ENCODE results near the gene CPVL. TPM values are rescaled to one million over a fixed set of nuclear protein-coding genes. Genes with fewer than 3 reads are reported as not detected.

The CPVL gene
- total RNA-seq, 2 experiments from 2014 or later, result not detected

DNA sequence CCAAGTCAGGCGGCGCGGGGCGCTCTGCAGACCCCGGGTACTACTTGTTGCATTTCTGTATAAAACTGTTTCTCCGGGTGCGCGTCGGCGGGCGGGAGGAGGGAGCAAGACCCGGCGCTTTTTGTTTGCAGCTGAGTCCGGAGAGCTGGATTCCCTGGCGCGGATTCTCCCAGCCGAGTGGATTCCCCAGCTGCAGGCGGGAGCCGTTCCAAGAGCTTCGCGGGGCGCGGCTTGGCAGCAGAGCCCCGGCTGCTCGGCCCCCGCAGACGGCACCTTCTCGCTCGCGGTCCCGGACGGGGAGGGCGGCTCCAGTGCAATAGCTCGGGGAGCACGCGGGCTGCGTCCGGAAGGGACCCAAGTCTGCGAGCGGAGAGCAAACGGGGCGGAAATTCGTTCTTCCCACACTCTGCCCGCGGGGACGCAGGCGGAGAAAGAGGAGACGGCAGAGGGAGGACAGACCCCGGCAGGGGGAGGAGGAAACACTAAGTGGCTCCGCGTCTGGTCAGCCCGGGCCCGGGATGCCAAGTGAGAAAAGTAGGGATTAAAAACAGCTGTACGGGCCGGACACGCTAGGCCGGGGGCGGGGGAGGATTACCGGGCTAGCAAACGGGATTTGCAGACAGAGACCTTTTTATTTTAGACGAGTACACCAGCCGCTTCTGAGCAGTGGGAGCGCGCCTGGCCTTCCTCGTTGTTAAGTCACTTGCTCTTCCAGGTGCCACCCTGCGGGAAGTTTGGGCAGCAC lies 187.9 kb downstream of the CPVL start, which contains the start of gene TRIL:
Gene TRIL, minus strand, starts transcription at position 96 of the 745 bp plus-strand sequence. CDS start 284 bp downstream, outside the sequence.
- peak; percentile 17 for DNase-seq
- Mint-ChIP-seq H3K9me3 (no peaks in the 10 kb centered on the region), H3K4me1 (peaks cover 11% of the 10 kb centered on the region), H3K36me3 (no peaks in the 10 kb centered on the region), H3K4me3 (peak within 1 kb of the TSS; percentile 29), H3K27ac (no peak within 1 kb of the TSS), H3K27me3 (peaks cover 75% of the 10 kb centered on the region)

DNA sequence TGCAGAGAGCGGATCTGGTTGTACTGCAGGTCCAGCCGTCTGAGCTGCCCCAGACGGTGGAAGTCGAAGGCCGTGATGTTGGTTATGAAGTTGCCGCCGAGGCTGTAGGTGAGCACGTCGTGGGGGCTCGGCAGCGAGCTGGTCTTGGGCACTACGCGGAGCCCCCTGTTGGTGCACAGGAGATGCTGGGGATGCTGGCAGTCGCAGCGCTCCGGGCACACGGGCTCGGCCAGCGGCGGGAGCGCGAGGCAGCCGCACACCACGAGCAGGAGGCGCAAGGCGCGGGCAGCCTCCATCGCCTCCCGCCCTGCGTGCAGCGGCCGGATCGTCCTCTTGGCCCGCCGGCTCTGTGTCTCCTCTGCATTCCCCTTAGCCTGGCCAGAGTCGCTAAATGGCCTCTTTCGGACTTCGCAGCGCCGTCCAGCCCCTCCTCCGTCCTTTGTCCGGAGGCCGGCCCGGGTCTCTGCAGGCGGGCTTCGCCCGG lies 188.5 kb downstream of the CPVL start:
- peak overlapping the region; percentile 29 for H3K4me3 Mint-ChIP-seq
- H3K4me1 Mint-ChIP-seq, result peaks cover 11% of the 10 kb centered on the region
- no peaks in the 10 kb centered on the region for H3K36me3 Mint-ChIP-seq
- no peak overlapping the region for H3K27ac Mint-ChIP-seq
- no peaks in the 10 kb centered on the region for H3K9me3 Mint-ChIP-seq
- peak; percentile 6 for DNase-seq
- peaks cover 78% of the 10 kb centered on the region for H3K27me3 Mint-ChIP-seq

DNA sequence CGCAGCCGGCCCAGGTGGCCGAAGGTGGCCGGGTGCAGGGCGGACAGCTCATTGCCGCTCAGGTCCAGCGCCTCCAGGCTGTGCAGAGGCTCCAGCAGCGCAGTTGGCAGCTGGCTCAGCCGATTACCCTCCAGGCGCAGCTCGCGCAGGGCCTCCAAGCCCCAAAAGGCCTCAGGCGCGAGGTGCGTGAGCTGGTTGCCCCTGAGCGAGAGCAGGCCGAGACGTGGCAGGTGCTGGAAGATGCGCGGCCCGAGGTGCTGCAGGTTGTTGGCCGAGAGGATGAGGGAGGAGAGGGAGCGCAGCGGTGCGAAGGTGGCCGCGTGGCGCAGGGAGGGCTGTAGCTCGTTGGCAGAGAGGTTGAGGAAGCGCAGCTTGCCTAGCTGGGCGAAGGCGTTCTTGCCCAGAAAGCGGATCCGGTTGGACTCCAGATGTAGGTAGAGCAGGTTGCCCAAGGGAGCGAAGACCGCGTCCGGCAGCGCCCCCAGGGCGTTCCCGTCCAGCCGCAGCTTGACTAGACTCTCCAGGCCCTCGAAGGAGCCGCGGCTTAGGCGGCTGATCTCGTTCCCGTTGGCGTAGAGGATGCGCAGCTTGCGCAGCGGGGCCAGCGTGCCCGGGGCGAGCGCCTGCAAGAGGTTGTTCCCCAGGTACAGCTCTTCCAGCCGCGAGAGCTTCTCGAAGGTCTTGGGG lies 189.1 kb downstream of the CPVL start:
- Mint-ChIP-seq H3K27ac (no peak overlapping the region), H3K4me1 (peaks cover 11% of the 10 kb centered on the region), H3K36me3 (no peaks in the 10 kb centered on the region), H3K4me3 (peak overlapping the region; percentile 29), H3K9me3 (no peaks in the 10 kb centered on the region), H3K27me3 (peaks cover 80% of the 10 kb centered on the region)
- DNase-seq, result peak; percentile 16

DNA sequence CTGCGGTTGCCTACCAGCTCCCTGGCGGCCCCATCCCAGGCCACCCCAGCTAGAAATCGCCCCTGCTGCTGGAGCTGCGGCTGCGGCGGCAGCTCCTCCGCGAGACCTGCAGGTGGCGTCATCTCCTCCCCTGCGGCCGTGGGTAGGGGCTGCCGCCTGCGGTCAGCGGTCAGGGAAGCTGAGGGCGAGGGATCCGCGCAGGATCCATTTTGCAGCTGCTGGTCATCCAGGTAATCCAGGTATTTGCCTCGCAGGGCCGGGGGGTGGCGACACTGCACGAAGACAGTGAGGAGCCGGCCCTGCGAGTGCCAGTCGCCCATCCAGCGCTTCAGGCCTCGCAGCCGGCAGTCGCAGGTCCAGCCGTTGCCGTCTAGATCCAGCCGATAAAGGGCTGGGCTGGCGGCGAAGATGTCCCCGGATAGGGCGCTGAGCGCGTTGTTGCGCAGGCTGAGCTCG lies 189.7 kb downstream of the CPVL start:
- peaks cover 11% of the 10 kb centered on the region for H3K4me1 Mint-ChIP-seq
- peaks cover 79% of the 10 kb centered on the region for H3K27me3 Mint-ChIP-seq
- no peak overlapping the region for H3K27ac Mint-ChIP-seq
- peak; percentile 19 for DNase-seq
- no peaks in the 10 kb centered on the region for H3K36me3 Mint-ChIP-seq
- no peak overlapping the region for H3K4me3 Mint-ChIP-seq
- no peaks in the 10 kb centered on the region for H3K9me3 Mint-ChIP-seq

DNA sequence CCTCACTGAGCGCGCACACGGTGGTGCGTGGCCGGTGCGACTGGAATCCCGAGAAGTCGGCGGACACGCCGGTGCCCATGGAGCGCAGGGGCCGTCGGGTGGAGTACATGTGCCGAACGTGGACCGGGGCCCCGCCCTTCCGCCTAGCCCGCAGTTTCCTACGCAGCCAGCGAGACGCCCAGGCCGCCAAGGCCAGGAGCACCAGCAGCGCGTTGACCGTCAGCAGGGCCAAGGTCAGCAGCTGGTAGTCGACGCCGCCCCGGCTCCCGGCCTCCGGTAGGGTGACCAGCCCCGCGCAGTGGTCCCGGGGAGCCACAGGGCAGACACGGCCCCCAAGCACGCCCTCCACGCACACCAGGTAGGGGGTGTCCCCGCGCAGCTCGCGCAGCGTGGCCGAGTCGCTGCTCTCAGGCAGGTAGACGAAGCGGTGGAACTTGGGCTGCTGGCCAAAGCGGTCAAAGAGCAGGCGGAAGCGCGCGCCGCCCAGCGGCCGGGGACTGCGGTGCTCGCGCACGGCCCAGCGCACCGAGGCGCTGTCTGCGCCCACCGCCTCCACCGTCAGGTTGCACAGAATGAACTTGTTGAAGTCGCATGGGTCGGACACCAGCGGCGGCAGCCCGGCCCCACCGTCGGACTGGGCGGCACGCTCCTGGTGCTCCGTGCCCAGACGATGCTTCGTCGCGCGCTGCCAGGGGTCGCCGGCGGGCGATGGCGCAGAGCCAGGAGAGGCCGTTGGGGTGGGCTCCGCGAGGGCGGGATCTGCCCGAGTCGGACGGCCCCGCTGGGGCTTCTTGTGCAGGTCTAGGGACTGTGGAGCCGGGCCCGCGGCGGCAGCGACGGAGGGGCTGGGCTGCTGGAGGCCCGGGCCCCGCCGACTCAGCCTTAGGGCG lies 190.4 kb downstream of the CPVL start:
- H3K27me3 Mint-ChIP-seq, result peaks cover 80% of the 10 kb centered on the region
- H3K4me1 Mint-ChIP-seq, result peaks cover 11% of the 10 kb centered on the region
- H3K4me3 Mint-ChIP-seq, result no peak overlapping the region
- no peaks in the 10 kb centered on the region for H3K9me3 Mint-ChIP-seq
- no peak overlapping the region for H3K27ac Mint-ChIP-seq
- DNase-seq, result peak; percentile 22
- no peaks in the 10 kb centered on the region for H3K36me3 Mint-ChIP-seq

DNA sequence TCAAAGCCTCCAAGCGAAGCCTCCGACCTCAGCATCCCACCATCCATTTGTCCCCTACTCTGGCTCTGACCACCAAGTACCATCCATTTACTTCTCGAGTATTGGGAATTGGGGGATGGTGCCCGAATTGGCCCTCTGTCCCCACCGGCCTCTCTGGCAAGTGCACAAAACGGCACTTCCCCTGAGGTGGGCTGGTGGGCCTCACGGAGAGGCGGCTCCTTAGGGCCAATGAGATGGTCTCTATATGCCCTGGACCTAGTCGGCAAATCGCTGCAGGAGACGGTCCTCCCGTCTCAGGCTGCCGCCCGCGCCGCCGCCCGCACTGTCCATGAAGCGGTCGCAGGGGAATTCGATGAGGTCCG lies 191.0 kb downstream of the CPVL start:
- Mint-ChIP-seq H3K4me1 (peaks cover 11% of the 10 kb centered on the region), H3K4me3 (no peak overlapping the region)

DNA sequence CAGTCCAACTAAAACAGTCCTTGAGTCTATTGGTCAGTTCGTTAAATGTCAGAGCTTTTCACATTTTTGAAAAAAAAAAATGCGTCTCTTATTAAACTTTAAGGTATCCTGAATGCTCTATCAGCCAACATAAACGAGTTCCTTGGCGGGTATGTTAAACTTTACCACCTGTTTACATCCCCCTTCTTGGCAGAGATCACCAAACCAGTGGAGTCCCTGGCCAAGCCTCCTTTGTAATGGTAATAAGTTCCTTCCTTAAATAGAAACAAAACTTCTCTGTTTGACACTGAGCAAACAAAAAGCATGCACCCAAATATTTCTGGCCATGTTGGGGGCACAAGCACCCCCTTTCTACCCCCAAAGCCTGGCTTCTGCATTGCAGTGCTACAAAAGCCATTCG lies 191.4 kb downstream of the CPVL start:
- H3K4me1 Mint-ChIP-seq, result peaks cover 11% of the 10 kb centered on the region
- H3K4me3 Mint-ChIP-seq, result no peak overlapping the region
- no peak overlapping the region for H3K27ac Mint-ChIP-seq
- no peak for DNase-seq
- H3K27me3 Mint-ChIP-seq, result peaks cover 84% of the 10 kb centered on the region
- no peaks in the 10 kb centered on the region for H3K36me3 Mint-ChIP-seq
- H3K9me3 Mint-ChIP-seq, result no peaks in the 10 kb centered on the region

More for the DNA sequence above, 191.0 kb downstream of the CPVL start:
- Mint-ChIP-seq H3K27ac (no peak overlapping the region), H3K27me3 (peaks cover 86% of the 10 kb centered on the region), H3K9me3 (no peaks in the 10 kb centered on the region), H3K36me3 (no peaks in the 10 kb centered on the region)
- no peak for DNase-seq

DNA sequence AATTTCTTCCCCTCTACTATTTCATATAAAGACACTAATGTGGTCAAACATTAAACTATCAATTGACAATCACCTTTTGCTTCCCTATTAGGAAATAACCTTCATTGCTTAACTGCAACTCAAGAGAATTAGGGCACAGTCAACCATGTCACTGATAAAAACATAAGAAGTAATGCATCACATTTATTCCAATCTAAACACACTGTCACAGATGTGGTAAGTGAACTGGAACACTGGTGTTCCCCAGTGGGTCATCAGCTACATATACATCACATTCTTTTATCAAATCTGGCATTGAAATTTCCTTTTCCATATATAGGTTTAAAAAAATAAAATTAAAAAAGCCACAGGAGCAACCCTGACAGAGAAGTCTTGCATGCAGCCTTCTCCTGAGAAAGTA lies 191.9 kb downstream of the CPVL start:
- Mint-ChIP-seq H3K27ac (no peak overlapping the region), H3K4me1 (peaks cover 11% of the 10 kb centered on the region), H3K9me3 (no peaks in the 10 kb centered on the region), H3K36me3 (no peaks in the 10 kb centered on the region), H3K27me3 (peaks cover 84% of the 10 kb centered on the region), H3K4me3 (no peak overlapping the region)
- DNase-seq, result no peak

DNA sequence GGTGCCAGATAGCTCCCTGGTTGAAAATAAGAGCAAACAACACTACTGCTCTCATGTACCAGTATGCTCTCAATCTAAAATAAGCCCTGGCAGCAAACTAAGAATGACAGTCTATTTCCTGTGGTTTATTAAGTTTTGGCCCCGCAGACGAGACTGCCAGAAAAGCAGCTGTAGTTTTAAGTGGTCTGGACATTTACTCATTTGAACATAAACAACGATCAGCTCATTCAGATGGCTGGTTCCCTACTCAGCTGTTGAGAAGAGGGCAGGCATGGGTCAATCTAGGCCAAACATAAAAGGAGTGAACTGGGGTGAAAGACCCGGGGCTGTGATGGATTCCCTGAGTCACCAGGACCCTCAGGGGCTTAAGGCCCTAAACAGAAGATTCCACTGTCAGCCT lies 192.7 kb downstream of the CPVL start:
- Mint-ChIP-seq H3K9me3 (no peaks in the 10 kb centered on the region), H3K4me1 (peaks cover 8% of the 10 kb centered on the region), H3K27me3 (peaks cover 76% of the 10 kb centered on the region), H3K27ac (no peak overlapping the region), H3K36me3 (no peaks in the 10 kb centered on the region), H3K4me3 (no peak overlapping the region)
- no peak for DNase-seq

Other genes starting within 250 kb of the CPVL start
- gene TRIL, start 188.2 kb downstream of the CPVL start, total RNA-seq, result not detected
- 1 to 10 TPM in 1 of 2 experiments, under 1 TPM in 1; 0.80 to 1.6 TPM for gene CHN2, start 48.2 kb upstream of the CPVL start, total RNA-seq

Data from activated naive CD8-positive, alpha-beta T cell treated with anti-CD3 and anti-CD28 coated beads for 36 hours (primary cell).